Right lobe of liver (tissue), 4 donors: ENCODE measurements around the gene PNKD.

ENCODE experiments used
- POLR2A ChIP-seq: fragments of 450-650 bp; IDR thresholded peaks from one replicate; pipeline ENCODE4 v1.6.1; 2017; ENCODE audit warnings: antibody characterized with exemption, mild to moderate bottlenecking
- TF ChIP-seq, protein P1 (sequence below), 4 donors: fragments of 200-600 bp in 3 of 4; fragments of 450-650 bp in 1 of 4; IDR thresholded peaks; one replicate each; pipeline versions ENCODE4 v1.5.1 to v1.8.0; 2016 to 2022; ENCODE audit warnings: antibody characterized with exemption in 4 of 4, mild to moderate bottlenecking in 2 of 4
- donor health status: DM: no; HTN: no; CAD: no.
- donor health status: DM: no; HTN: no; CAD: no.
- donor health status: DM: no; HTN: yes; CAD: no.

DNA sequence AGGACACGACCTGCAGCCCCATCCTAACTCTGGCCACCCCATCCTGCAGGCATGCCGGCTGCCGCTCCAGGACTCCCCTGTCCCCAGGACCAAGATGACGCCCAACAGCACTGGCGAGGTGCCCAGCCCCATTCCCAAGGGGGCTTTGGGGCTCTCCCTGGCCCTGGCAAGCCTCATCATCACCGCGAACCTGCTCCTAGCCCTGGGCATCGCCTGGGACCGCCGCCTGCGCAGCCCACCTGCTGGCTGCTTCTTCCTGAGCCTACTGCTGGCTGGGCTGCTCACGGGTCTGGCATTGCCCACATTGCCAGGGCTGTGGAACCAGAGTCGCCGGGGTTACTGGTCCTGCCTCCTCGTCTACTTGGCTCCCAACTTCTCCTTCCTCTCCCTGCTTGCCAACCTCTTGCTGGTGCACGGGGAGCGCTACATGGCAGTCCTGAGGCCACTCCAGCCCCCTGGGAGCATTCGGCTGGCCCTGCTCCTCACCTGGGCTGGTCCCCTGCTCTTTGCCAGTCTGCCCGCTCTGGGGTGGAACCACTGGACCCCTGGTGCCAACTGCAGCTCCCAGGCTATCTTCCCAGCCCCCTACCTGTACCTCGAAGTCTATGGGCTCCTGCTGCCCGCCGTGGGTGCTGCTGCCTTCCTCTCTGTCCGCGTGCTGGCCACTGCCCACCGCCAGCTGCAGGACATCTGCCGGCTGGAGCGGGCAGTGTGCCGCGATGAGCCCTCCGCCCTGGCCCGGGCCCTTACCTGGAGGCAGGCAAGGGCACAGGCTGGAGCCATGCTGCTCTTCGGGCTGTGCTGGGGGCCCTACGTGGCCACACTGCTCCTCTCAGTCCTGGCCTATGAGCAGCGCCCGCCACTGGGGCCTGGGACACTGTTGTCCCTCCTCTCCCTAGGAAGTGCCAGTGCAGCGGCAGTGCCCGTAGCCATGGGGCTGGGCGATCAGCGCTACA lies 7.4 kb upstream of the PNKD start:
- TF ChIP-seq, protein P1, sequence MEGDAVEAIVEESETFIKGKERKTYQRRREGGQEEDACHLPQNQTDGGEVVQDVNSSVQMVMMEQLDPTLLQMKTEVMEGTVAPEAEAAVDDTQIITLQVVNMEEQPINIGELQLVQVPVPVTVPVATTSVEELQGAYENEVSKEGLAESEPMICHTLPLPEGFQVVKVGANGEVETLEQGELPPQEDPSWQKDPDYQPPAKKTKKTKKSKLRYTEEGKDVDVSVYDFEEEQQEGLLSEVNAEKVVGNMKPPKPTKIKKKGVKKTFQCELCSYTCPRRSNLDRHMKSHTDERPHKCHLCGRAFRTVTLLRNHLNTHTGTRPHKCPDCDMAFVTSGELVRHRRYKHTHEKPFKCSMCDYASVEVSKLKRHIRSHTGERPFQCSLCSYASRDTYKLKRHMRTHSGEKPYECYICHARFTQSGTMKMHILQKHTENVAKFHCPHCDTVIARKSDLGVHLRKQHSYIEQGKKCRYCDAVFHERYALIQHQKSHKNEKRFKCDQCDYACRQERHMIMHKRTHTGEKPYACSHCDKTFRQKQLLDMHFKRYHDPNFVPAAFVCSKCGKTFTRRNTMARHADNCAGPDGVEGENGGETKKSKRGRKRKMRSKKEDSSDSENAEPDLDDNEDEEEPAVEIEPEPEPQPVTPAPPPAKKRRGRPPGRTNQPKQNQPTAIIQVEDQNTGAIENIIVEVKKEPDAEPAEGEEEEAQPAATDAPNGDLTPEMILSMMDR (IDR thresholded peaks at IDR 0.05) = no peak
- TF ChIP-seq POLR2A = no peak
